Neural cell (in vitro differentiated cells): Measurements from ENCODE around the gene PRRG4. TPM values are rescaled to one million over a fixed set of nuclear protein-coding genes. Genes with fewer than 3 reads are reported as not detected.

Source experiments
- H2AFZ ChIP-seq: fragments of 200-600, 300-800 bp; sonication (generic), shearing (Covaris generic); 2 replicates; pipeline ENCODE4 v1.6.0; 2014; ENCODE audit warnings: low read depth, mild to moderate bottlenecking, antibody characterized with exemption, low read length, moderate library complexity
- H3F3A ChIP-seq: fragments of 200-600 bp; shearing (Covaris generic); 2 replicates; pipeline ENCODE4 v1.6.1; 2016; ENCODE audit warnings: mild to moderate bottlenecking, moderate library complexity, mixed read lengths, antibody characterized with exemption, low read length; ENCODE audit not compliant: insufficient read depth, poor library complexity, severe bottlenecking
- H3K27ac ChIP-seq: fragments of 200-600, 300-800 bp; sonication (generic), shearing (Covaris generic); 2 replicates; pipeline ENCODE4 v1.5.1; 2014; ENCODE audit warnings: mild to moderate bottlenecking, low read length, moderate library complexity
- H3K27me3 ChIP-seq: fragments of 300-800, 200-600 bp; sonication (generic), shearing (Covaris generic); 2 replicates; pipeline ENCODE4 v1.6.0; 2014; ENCODE audit warnings: mild to moderate bottlenecking, low read depth, low read length, moderate library complexity; ENCODE audit not compliant: insufficient read depth
- H3K36me3 ChIP-seq: fragments of 300-800, 200-600 bp; sonication (generic), shearing (Covaris generic); 2 replicates; pipeline ENCODE4 v1.5.1; 2014; ENCODE audit warnings: mild to moderate bottlenecking, antibody characterized with exemption, low read length, moderate library complexity; ENCODE audit not compliant: insufficient read depth
- H3K4me2 ChIP-seq: fragments of 300-800, 200-600 bp; sonication (generic), shearing (Covaris generic); 2 replicates; pipeline ENCODE4 v1.6.0; 2014; ENCODE audit warnings: mild to moderate bottlenecking, low read length
- H3K4me3 ChIP-seq: fragments of 300-800, 200-600 bp; sonication (generic), shearing (Covaris generic); 2 replicates; pipeline ENCODE4 v1.5.1; 2014; ENCODE audit warnings: mild to moderate bottlenecking, low read length, moderate library complexity
- H3K79me2 ChIP-seq: fragments of 200-600 bp; shearing (Covaris generic); replicated peaks from 2 replicates; pipeline ENCODE4 v1.6.0; 2014; ENCODE audit warnings: mild to moderate bottlenecking, low read length, moderate library complexity; ENCODE audit not compliant: insufficient read depth
- H3K9ac ChIP-seq: fragments of 300-800, 200-600 bp; sonication (generic), shearing (Covaris generic); 2 replicates; pipeline ENCODE4 v1.6.1; 2016; ENCODE audit warnings: mild to moderate bottlenecking, low read length, mixed read lengths
- H3K9me2 ChIP-seq: fragments of 200-600 bp; shearing (Covaris generic); 2 replicates; pipeline ENCODE4 v1.6.1; 2016; ENCODE audit warnings: mild to moderate bottlenecking, low read length, mixed read lengths; ENCODE audit not compliant: insufficient read depth
- H3K9me3 ChIP-seq: fragments of 200-600, 300-800 bp; sonication (generic), shearing (Covaris generic); 2 replicates; pipeline ENCODE4 v1.6.1; 2016; ENCODE audit warnings: mild to moderate bottlenecking, mixed run types, low read length, moderate library complexity, mixed read lengths
- H4K20me1 ChIP-seq: fragments of 200-600 bp; shearing (Covaris generic); 2 replicates; pipeline ENCODE4 v1.6.1; 2016; ENCODE audit warnings: mild to moderate bottlenecking, mixed run types; ENCODE audit not compliant: insufficient read depth
- EP300 ChIP-seq: fragments of 450-650 bp; conservative IDR thresholded peaks from 2 replicates; pipeline ENCODE4 v1.6.1; 2014; ENCODE audit warnings: antibody characterized with exemption, mild to moderate bottlenecking, moderate library complexity; ENCODE audit not compliant: poor library complexity, severe bottlenecking
- EZH2 ChIP-seq: fragments of 200-600, 300-800 bp; shearing (Covaris generic), sonication (generic); IDR thresholded peaks from 2 replicates; pipeline ENCODE4 v1.6.1; 2014; ENCODE audit warnings: antibody characterized with exemption, low read length, borderline replicate concordance, mild to moderate bottlenecking; ENCODE audit not compliant: insufficient read depth, poor library complexity, severe bottlenecking
- MXI1 ChIP-seq: fragments of 450-650 bp; conservative IDR thresholded peaks from 2 replicates; pipeline ENCODE4 v1.6.1; 2014; ENCODE audit warnings: antibody characterized with exemption, mild to moderate bottlenecking; ENCODE audit not compliant: poor library complexity, severe bottlenecking
- POLR2AphosphoS5 ChIP-seq: IDR thresholded peaks from 2 replicates; pipeline ENCODE4 v1.6.1; 2012
- RAD21 ChIP-seq: fragments of 450-650 bp; conservative IDR thresholded peaks from 2 replicates; pipeline ENCODE4 v1.6.1; 2014; ENCODE audit warnings: antibody characterized with exemption, mild to moderate bottlenecking, moderate library complexity
- SMC3 ChIP-seq: fragments of 450-650 bp; conservative IDR thresholded peaks from 2 replicates; pipeline ENCODE4 v1.6.1; 2014; ENCODE audit warnings: antibody characterized with exemption, mild to moderate bottlenecking, moderate library complexity; ENCODE audit not compliant: poor library complexity
- TAF1 ChIP-seq: IDR thresholded peaks from 2 replicates; pipeline ENCODE4 v1.6.1; 2012; ENCODE audit warnings: low read depth
- polyA plus RNA-seq: library from polyadenylated mRNA; depleted of rRNA; stranded (reverse); fragments of >200 nt; gene quantifications from 2 replicates; pipeline ENCODE4 v1.2.3, GENCODE V29; 2014
- TF ChIP-seq, protein P1 (sequence below): IDR thresholded peaks from 2 replicates; pipeline ENCODE4 v1.6.1; 2012; ENCODE audit warnings: borderline replicate concordance
- TF ChIP-seq, protein P2 (sequence below): fragments of 450-650 bp; IDR thresholded peaks from 2 replicates; pipeline ENCODE4 v1.5.1; 2014; ENCODE audit warnings: antibody characterized with exemption, mild to moderate bottlenecking, moderate library complexity; ENCODE audit not compliant: poor library complexity, severe bottlenecking

The PRRG4 gene
- polyA plus RNA-seq, 1 donor from 2014 or later: not detected

GRCh38 chr11:32839308-32839707, 9.6 kb downstream of the PRRG4 start:
- no peaks in the 10 kb centered on the region for H3K27me3 ChIP-seq
- H3K4me3 ChIP-seq: no peak overlapping the region
- H3K4me2 ChIP-seq: no peak overlapping the region
- TF ChIP-seq POLR2AphosphoS5 (no peak), TAF1 (no peak), SMC3 (no peak), EP300 (no peak), EZH2 (no peak), MXI1 (no peak), RAD21 (no peak)
- TF ChIP-seq, protein P1, sequence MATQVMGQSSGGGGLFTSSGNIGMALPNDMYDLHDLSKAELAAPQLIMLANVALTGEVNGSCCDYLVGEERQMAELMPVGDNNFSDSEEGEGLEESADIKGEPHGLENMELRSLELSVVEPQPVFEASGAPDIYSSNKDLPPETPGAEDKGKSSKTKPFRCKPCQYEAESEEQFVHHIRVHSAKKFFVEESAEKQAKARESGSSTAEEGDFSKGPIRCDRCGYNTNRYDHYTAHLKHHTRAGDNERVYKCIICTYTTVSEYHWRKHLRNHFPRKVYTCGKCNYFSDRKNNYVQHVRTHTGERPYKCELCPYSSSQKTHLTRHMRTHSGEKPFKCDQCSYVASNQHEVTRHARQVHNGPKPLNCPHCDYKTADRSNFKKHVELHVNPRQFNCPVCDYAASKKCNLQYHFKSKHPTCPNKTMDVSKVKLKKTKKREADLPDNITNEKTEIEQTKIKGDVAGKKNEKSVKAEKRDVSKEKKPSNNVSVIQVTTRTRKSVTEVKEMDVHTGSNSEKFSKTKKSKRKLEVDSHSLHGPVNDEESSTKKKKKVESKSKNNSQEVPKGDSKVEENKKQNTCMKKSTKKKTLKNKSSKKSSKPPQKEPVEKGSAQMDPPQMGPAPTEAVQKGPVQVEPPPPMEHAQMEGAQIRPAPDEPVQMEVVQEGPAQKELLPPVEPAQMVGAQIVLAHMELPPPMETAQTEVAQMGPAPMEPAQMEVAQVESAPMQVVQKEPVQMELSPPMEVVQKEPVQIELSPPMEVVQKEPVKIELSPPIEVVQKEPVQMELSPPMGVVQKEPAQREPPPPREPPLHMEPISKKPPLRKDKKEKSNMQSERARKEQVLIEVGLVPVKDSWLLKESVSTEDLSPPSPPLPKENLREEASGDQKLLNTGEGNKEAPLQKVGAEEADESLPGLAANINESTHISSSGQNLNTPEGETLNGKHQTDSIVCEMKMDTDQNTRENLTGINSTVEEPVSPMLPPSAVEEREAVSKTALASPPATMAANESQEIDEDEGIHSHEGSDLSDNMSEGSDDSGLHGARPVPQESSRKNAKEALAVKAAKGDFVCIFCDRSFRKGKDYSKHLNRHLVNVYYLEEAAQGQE: no peak
- TF ChIP-seq, protein P2, sequence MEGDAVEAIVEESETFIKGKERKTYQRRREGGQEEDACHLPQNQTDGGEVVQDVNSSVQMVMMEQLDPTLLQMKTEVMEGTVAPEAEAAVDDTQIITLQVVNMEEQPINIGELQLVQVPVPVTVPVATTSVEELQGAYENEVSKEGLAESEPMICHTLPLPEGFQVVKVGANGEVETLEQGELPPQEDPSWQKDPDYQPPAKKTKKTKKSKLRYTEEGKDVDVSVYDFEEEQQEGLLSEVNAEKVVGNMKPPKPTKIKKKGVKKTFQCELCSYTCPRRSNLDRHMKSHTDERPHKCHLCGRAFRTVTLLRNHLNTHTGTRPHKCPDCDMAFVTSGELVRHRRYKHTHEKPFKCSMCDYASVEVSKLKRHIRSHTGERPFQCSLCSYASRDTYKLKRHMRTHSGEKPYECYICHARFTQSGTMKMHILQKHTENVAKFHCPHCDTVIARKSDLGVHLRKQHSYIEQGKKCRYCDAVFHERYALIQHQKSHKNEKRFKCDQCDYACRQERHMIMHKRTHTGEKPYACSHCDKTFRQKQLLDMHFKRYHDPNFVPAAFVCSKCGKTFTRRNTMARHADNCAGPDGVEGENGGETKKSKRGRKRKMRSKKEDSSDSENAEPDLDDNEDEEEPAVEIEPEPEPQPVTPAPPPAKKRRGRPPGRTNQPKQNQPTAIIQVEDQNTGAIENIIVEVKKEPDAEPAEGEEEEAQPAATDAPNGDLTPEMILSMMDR: no peak
- no peak overlapping the region for H2AFZ ChIP-seq
- no peak overlapping the region for H3K27ac ChIP-seq
- H3K79me2 ChIP-seq: no peaks in the 10 kb centered on the region
- no peaks in the 10 kb centered on the region for H4K20me1 ChIP-seq
- no peaks in the 10 kb centered on the region for H3K36me3 ChIP-seq
- no peak overlapping the region for H3K9ac ChIP-seq
- no peaks in the 10 kb centered on the region for H3K9me2 ChIP-seq
- H3K9me3 ChIP-seq: no peaks in the 10 kb centered on the region
- H3F3A ChIP-seq: no peaks in the 10 kb centered on the region

DNA sequence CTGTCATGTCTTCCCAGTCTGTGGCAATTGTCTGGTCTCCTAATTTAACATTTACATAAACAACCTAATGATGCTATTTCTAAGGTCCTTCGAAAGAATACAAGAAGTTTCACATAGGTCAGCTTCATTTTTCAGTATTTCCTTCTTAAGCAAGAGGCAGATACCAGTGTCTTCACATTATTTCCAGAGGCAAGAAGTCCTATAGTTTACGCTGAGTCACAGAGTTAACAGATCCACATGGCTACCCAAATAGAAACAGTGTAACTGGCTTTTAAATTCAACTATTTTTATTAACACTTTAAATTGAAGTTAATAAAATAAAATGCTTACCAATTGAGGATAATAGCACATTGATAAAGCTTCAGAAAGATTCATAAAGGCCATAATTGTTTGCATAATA, 10.9 kb downstream of the PRRG4 start:
- Histone ChIP-seq H3K36me3 (no peaks in the 10 kb centered on the region), H3K4me3 (no peak overlapping the region), H3K9ac (no peak overlapping the region), H3K9me2 (no peaks in the 10 kb centered on the region), H3K79me2 (no peaks in the 10 kb centered on the region), H4K20me1 (no peaks in the 10 kb centered on the region), H3K9me3 (no peaks in the 10 kb centered on the region), H3K4me2 (no peak overlapping the region), H3F3A (no peaks in the 10 kb centered on the region), H3K27me3 (no peaks in the 10 kb centered on the region), H2AFZ (no peak overlapping the region), H3K27ac (no peak overlapping the region)
- no peak for TF ChIP-seq RAD21
- no peak for TF ChIP-seq TAF1
- TF ChIP-seq POLR2AphosphoS5: no peak
- TF ChIP-seq MXI1: no peak
- TF ChIP-seq, protein P1: no peak
- TF ChIP-seq EZH2: no peak
- TF ChIP-seq SMC3: no peak
- TF ChIP-seq, protein P2: no peak
- TF ChIP-seq EP300: no peak
